Neutrophil (primary cell): ENCODE data around the gene PUM1.

Experiments used
- H3K27ac ChIP-seq: fragments of 200-600 bp; sonication (generic); 2 replicates; pipeline ENCODE4 v1.5.1; 2016; ENCODE audit warnings: mild to moderate bottlenecking, moderate library complexity
- H3K27me3 ChIP-seq: fragments of 200-600 bp; sonication (generic); 2 replicates; pipeline ENCODE4 v1.6.0; 2016; ENCODE audit warnings: mild to moderate bottlenecking
- H3K36me3 ChIP-seq: fragments of 200-600 bp; sonication (generic); 2 replicates; pipeline ENCODE4 v1.5.1; 2017
- H3K4me1 ChIP-seq, 2 experiments: fragments of 200-600 bp in 1 of 2; sonication (generic) in 1 of 2; 1 replicate in 1 of 2; 2 replicates in 1 of 2; pipeline versions ENCODE4 v1.5.1 to v1.6.1; 2013 to 2016; ENCODE audit warnings: low read depth in 1 of 2, low read length in 1 of 2, mild to moderate bottlenecking in 1 of 2, moderate library complexity in 1 of 2; ENCODE audit not compliant: control insufficient read depth in 1 of 2, insufficient read depth in 1 of 2
- H3K4me3 ChIP-seq, 2 experiments: fragments of 200-600 bp in 1 of 2; sonication (generic) in 1 of 2; 1 replicate in 1 of 2; 2 replicates in 1 of 2; pipeline ENCODE4 v1.5.1; 2013 to 2016; ENCODE audit warnings: low read depth in 1 of 2, low read length in 1 of 2, mild to moderate bottlenecking in 1 of 2, moderate library complexity in 1 of 2
- H3K9me3 ChIP-seq: fragments of 200-600 bp; sonication (generic); 2 replicates; pipeline ENCODE4 v1.5.1; 2016
- TF ChIP-seq, protein P1 (sequence below): fragments of 200-600 bp; sonication (generic); IDR thresholded peaks from 2 replicates; pipeline ENCODE4 v1.5.1; 2016; ENCODE audit warnings: antibody characterized with exemption

The PUM1 gene

DNA sequence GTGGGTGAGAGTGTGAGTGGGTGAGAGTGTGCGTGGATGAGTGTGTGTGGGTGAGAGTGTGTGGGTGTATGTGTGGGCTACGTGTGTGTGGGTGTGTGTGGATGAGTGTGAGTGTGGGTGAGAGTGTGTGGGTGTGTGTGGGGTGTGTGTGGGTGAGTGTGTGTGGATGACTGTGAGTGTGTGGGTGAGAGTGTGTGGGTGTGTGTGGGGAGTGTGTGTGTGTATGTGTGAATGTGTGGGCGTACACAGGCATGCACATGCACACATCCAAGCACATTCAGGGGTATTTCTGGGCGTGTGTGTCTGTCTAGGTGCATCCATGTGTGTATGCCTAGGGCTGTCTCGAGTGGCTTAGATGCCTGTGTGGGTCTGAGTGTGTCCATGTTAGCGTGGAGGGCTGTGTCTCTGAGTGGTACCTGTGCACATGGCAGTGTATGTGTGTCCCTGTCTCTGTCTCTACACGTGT is 171.0 kb downstream of the PUM1 start:
- H3K36me3 ChIP-seq: no peaks in the 10 kb centered on the region
- TF ChIP-seq, protein P1, sequence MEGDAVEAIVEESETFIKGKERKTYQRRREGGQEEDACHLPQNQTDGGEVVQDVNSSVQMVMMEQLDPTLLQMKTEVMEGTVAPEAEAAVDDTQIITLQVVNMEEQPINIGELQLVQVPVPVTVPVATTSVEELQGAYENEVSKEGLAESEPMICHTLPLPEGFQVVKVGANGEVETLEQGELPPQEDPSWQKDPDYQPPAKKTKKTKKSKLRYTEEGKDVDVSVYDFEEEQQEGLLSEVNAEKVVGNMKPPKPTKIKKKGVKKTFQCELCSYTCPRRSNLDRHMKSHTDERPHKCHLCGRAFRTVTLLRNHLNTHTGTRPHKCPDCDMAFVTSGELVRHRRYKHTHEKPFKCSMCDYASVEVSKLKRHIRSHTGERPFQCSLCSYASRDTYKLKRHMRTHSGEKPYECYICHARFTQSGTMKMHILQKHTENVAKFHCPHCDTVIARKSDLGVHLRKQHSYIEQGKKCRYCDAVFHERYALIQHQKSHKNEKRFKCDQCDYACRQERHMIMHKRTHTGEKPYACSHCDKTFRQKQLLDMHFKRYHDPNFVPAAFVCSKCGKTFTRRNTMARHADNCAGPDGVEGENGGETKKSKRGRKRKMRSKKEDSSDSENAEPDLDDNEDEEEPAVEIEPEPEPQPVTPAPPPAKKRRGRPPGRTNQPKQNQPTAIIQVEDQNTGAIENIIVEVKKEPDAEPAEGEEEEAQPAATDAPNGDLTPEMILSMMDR: no peak
- peaks cover 86% of the 10 kb centered on the region for H3K27me3 ChIP-seq
- no peak overlapping the region for H3K27ac ChIP-seq
- H3K4me3 ChIP-seq: no peak overlapping the region
- no peaks in the 10 kb centered on the region for H3K9me3 ChIP-seq
- no peaks in the 10 kb centered on the region for H3K4me1 ChIP-seq

DNA sequence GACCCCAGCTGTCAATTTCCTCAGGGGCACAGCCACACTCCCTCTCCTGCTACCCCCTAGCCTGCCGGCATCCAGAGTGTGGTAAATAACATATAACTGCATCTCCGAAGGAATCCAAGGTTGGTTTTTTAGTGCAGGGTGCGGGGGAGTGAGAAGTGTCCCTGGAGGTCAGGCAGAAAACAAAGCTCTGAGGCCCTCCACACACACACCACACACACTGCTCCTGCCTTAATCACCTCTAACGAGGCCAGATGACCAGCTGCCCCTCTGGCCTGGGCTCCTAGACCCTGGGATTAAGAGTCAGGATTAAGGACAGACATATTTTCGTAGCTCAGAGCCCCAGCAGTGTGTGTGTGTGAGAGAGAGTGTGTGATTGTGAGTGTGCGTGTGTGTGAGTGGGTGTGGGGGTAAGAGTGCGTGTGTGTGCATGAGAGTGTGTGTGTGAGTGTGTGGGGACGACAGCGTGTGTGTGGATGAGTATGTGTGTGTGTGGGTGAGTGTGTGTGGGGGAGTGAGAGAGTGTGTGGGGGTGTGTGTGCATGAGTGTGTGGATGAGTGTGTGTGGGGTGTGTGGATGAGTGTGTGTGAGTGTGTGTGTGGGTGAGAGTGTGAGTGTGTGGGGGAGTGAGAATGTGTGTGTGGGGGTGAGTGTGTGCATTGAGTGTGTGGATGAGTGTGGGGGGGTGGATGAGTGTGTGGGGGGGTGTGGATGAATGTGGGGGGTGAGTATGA is 171.6 kb downstream of the PUM1 start:
- Histone ChIP-seq H3K9me3 (no peaks in the 10 kb centered on the region), H3K4me1 (no peaks in the 10 kb centered on the region), H3K4me3 (no peak overlapping the region), H3K36me3 (no peaks in the 10 kb centered on the region), H3K27me3 (peaks cover 85% of the 10 kb centered on the region), H3K27ac (no peak overlapping the region)
- TF ChIP-seq, protein P1: no peak

DNA sequence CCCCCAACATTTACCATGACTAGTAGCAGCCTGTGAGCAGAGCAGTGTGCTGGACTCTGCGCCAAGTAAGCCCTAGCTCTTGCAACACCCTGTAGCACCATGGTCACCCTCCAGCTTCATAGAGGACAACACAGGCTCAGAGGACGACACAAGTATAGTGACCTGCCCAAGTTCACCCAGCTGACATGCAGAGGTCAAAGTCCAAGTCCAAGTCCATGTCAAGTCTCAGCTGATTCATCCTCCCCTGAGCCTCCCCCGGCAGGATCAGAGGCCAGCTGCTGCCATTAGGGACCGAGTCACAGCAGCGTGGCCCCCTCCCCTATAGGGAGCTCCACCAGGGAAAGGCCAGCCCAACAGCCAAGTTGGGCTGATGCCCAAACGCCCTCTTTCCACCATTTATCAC is 172.8 kb downstream of the PUM1 start:
- peaks cover 86% of the 10 kb centered on the region for H3K27me3 ChIP-seq

DNA sequence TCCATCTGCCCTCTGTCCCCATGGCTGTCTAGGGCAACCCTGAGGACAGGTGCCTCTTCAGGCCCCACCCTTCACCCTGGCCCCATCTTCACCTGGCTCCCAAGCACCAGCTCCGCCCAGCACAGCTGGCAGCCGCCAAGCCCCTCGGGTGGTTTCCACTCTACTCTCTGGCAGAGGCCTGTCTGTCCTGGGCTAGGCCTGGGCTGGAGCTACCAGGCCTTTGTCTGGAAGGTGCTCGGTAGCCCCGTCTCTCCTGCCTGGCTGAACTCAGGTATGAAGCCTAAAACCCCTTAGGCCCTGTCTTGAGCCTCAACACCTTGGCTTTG is 174.3 kb downstream of the PUM1 start:
- Histone ChIP-seq H3K4me1 (no peaks in the 10 kb centered on the region), H3K9me3 (no peaks in the 10 kb centered on the region), H3K27me3 (peaks cover 90% of the 10 kb centered on the region), H3K36me3 (no peaks in the 10 kb centered on the region), H3K4me3 (no peak overlapping the region), H3K27ac (no peak overlapping the region)
- TF ChIP-seq, protein P1: no peak

More for the DNA sequence above, 172.8 kb downstream of the PUM1 start:
- TF ChIP-seq, protein P1: no peak
- Histone ChIP-seq H3K4me3 (no peak overlapping the region), H3K27ac (no peak overlapping the region), H3K36me3 (no peaks in the 10 kb centered on the region), H3K4me1 (no peaks in the 10 kb centered on the region), H3K9me3 (no peaks in the 10 kb centered on the region)

DNA sequence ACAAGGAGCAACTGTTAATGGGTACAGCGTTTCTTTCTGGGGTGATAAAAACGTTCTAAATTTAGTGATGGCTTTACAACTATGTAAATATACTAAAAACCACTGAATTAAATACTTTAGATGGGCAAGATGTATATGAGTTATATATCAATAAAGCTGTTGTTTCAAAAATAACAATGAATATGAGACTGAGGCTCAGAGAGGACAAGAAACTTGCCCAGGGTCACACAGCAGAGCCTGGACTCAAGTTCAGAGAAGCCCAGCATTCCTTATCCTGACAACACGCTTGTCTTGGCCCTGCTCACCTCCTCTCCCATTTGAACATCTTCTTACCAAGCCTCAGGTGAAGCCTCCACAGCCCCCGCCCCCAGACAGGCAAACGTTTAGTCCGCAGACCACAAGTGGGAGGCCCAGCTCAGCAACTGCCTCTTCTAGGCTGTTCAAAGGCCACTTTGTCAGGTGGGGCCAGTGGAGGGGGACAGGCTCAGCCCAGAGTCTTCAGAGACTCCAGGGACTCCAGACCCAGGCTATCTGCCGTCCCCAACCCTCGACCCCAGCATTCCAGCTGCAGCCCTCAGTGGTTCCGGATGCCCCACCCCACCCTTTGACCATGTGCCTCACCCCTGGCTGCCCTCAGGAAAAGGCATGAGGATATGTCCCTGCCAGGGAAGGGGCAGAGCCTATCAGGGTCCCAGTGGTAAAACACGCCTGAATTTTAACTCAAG is 174.9 kb downstream of the PUM1 start:
- peaks cover 90% of the 10 kb centered on the region for H3K27me3 ChIP-seq
- H3K4me1 ChIP-seq: no peaks in the 10 kb centered on the region
- TF ChIP-seq, protein P1: no peak
- no peaks in the 10 kb centered on the region for H3K9me3 ChIP-seq
- H3K27ac ChIP-seq: no peak overlapping the region
- H3K4me3 ChIP-seq: no peak overlapping the region
- H3K36me3 ChIP-seq: no peaks in the 10 kb centered on the region
